Loucy (cell line): Measurements from ENCODE around the gene ABLIM2.

Experiments used
- CTCF ChIP-seq: fragments of 200-600 bp; sonication (generic); conservative IDR thresholded peaks from 2 replicates; pipeline ENCODE4 v1.5.1; 2014; ENCODE audit warnings: mild to moderate bottlenecking, antibody characterized with exemption, low read length
- EZH2phosphoT487 ChIP-seq: fragments of 200-600 bp; IDR thresholded peaks from 2 replicates; pipeline ENCODE4 v1.6.1; 2018; ENCODE audit warnings: antibody characterized with exemption, mild to moderate bottlenecking, moderate library complexity, borderline replicate concordance

GRCh38 chr4:7995866-7996265 lies 162.7 kb downstream of the ABLIM2 start:
- TF ChIP-seq CTCF = no peak
- TF ChIP-seq EZH2phosphoT487 = no peak
